C4-2B (cell line): ENCODE results near the gene MYPN.

Experiments used
- ZFX ChIP-seq: fragments of 450-650 bp; IDR thresholded peaks from 2 replicates; pipeline ENCODE4 v1.6.1; 2017
- TF ChIP-seq, protein P1 (sequence below): fragments of 450-650 bp; conservative IDR thresholded peaks from 2 replicates; pipeline ENCODE4 v1.5.1; 2017; ENCODE audit warnings: mild to moderate bottlenecking

DNA sequence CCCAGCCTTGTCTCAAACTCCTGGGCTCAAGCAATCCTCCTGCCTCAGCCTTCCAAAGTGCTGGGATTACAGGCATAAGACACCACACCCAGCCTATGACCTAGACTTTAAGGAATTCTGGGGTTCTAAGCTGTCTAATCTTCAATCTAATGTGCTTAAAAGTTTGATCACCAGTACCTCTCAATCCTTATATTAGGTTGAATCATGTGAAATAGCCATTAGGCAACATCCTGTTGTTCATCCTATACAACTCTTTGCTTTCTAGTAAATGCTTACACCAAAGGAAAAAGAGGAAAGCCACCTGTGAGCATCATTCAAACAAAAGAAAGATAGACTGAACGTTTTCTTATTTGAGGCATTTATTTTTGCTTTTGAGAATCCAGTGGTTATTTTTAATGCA is 66.7 kb downstream of the MYPN start:
- TF ChIP-seq, protein P1, sequence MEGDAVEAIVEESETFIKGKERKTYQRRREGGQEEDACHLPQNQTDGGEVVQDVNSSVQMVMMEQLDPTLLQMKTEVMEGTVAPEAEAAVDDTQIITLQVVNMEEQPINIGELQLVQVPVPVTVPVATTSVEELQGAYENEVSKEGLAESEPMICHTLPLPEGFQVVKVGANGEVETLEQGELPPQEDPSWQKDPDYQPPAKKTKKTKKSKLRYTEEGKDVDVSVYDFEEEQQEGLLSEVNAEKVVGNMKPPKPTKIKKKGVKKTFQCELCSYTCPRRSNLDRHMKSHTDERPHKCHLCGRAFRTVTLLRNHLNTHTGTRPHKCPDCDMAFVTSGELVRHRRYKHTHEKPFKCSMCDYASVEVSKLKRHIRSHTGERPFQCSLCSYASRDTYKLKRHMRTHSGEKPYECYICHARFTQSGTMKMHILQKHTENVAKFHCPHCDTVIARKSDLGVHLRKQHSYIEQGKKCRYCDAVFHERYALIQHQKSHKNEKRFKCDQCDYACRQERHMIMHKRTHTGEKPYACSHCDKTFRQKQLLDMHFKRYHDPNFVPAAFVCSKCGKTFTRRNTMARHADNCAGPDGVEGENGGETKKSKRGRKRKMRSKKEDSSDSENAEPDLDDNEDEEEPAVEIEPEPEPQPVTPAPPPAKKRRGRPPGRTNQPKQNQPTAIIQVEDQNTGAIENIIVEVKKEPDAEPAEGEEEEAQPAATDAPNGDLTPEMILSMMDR, result no peak
- no peak for TF ChIP-seq ZFX
